ENCODE measurements around the gene NR1H4.
"Not testable (repeated sequence)": the region's sequence is repeated elsewhere in the genome, so short reads cannot be mapped to it uniquely, and the experiment has no call there.

The NR1H4 gene

GRCh38 chr12:100473050-100473715 lies 483 bp upstream of the NR1H4 start:
- DNase-seq, result no peak

- no peak for DNase-seq
Observed at GRCh38 chr12:100474617-100475016, 951 bp downstream of the NR1H4 start.

- DNase-seq, result no peak
Observed at GRCh38 chr12:100476013-100476751, 2.5 kb downstream of the NR1H4 start.

GRCh38 chr12:100481021-100481420 lies 7.4 kb downstream of the NR1H4 start:
- no peak for DNase-seq

- DNase-seq, result no peak
Observed at GRCh38 chr12:100484183-100484886, 10.7 kb downstream of the NR1H4 start.

- DNase-seq, result no peak
Observed at GRCh38 chr12:100484891-100485471, 11.3 kb downstream of the NR1H4 start.

- DNase-seq, result no peak
Observed at GRCh38 chr12:100485983-100486382, 12.3 kb downstream of the NR1H4 start.

GRCh38 chr12:100489251-100489820 lies 15.7 kb downstream of the NR1H4 start:
- DNase-seq, result no peak

- DNase-seq, result no peak
Observed at GRCh38 chr12:100490056-100490455, 16.4 kb downstream of the NR1H4 start.

GRCh38 chr12:100491104-100491503 lies 17.4 kb downstream of the NR1H4 start:
- DNase-seq, result no peak

GRCh38 chr12:100493396-100494012 lies 19.8 kb downstream of the NR1H4 start:
- no peak for DNase-seq

GRCh38 chr12:100494026-100494425 lies 20.4 kb downstream of the NR1H4 start:
- DNase-seq, result no peak

GRCh38 chr12:100494538-100494937 lies 20.9 kb downstream of the NR1H4 start:
- DNase-seq, result no peak

GRCh38 chr12:100497105-100497795 lies 23.6 kb downstream of the NR1H4 start:
- no peak for DNase-seq

- DNase-seq, result no peak
Observed at GRCh38 chr12:100498141-100498540, 24.5 kb downstream of the NR1H4 start.

- DNase-seq, result no peak
Observed at GRCh38 chr12:100499416-100499815, 25.8 kb downstream of the NR1H4 start.

- DNase-seq, result not testable (repeated sequence)
Observed at GRCh38 chr12:100502718-100503117, 29.1 kb downstream of the NR1H4 start.

GRCh38 chr12:100503228-100503628 lies 29.6 kb downstream of the NR1H4 start:
- DNase-seq, result no peak

- DNase-seq, result no peak
Observed at GRCh38 chr12:100504804-100505203, 31.1 kb downstream of the NR1H4 start.

- no peak for DNase-seq
Observed at GRCh38 chr12:100508751-100509150, 35.1 kb downstream of the NR1H4 start.

- no peak for DNase-seq
Observed at GRCh38 chr12:100512692-100513091, 39.0 kb downstream of the NR1H4 start.

- no peak for DNase-seq
Observed at GRCh38 chr12:100515968-100516367, 42.3 kb downstream of the NR1H4 start.

Measured in DMS 273 treated with DMSO at 0.1 percent for 48 hours (cell line).